ENCODE measurements around the gene ESYT3.
"Not testable (repeated sequence)": the region's sequence is repeated elsewhere in the genome, so short reads cannot be mapped to it uniquely, and the experiment has no call there.

The ESYT3 gene

DNA sequence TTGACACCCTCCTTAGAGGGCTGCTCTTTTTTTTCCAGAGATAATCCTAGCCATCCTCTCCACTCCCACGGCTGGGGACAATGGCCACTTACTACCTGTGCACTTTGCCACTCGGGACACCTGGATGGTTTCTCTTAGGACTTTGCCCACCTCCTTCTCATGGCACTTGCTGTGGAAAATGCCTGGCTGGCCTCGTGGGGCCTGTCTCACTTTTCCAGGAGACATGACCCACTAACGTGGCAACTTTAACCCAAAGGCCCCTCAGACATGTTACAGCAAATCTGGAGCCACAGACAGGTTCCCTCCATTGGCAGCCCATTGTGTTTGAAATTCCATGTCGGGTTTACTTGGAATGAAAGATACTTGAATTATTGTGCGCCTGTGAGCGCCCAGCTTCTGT lies 29.4 kb upstream of the ESYT3 start:
- Mint-ChIP-seq H3K4me1 (no peaks in the 10 kb centered on the region), H3K9me3 (no peaks in the 10 kb centered on the region), H3K36me3 (no peaks in the 10 kb centered on the region), H3K27ac (no peak overlapping the region), H3K4me3 (no peak overlapping the region), H3K27me3 (no peaks in the 10 kb centered on the region)

DNA sequence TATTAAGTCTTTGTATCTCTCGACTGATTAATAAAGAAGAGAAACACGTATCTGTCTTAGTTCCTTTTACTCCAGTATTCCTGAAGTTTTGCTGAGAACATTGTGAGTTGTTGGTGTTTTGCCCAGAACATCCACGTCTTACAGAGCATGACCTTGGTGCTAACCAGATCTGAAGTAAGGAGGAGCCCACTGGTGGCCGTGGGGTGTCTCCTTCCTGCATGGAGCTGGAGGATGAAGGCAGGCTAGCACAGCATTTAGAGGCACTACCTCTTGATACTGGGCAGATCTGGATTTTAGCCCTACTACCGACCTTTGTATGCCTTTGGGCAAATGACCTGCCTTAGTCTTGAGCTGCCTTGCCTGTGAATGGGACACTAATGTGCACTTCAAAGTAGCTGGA lies 28.9 kb upstream of the ESYT3 start:
- Mint-ChIP-seq H3K27me3 (no peaks in the 10 kb centered on the region), H3K4me1 (no peaks in the 10 kb centered on the region), H3K4me3 (no peak overlapping the region), H3K36me3 (no peaks in the 10 kb centered on the region), H3K27ac (no peak overlapping the region), H3K9me3 (no peaks in the 10 kb centered on the region)

DNA sequence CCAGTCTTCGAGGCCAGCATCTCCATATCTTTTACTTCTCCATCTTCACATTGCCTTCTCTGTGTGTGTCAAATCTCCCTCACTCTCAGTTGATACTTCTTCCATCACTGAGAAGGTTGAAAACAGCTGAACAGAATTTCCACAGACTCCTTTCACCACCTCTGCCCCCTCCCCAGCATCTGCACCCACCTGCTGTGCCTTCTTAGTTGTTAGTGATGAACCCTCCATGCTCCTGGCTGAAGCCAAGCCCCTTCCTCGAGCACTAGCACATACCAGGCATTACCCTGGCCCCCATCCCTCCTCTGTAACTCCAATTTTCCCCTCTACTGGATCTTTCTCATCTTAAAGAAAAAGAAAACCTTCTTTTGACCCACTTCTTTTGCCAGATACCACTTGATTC lies 27.8 kb upstream of the ESYT3 start:
- H3K4me3 Mint-ChIP-seq: no peak overlapping the region
- H3K36me3 Mint-ChIP-seq: no peaks in the 10 kb centered on the region
- no peaks in the 10 kb centered on the region for H3K27me3 Mint-ChIP-seq
- H3K4me1 Mint-ChIP-seq: no peaks in the 10 kb centered on the region
- no peaks in the 10 kb centered on the region for H3K9me3 Mint-ChIP-seq
- no peak overlapping the region for H3K27ac Mint-ChIP-seq

DNA sequence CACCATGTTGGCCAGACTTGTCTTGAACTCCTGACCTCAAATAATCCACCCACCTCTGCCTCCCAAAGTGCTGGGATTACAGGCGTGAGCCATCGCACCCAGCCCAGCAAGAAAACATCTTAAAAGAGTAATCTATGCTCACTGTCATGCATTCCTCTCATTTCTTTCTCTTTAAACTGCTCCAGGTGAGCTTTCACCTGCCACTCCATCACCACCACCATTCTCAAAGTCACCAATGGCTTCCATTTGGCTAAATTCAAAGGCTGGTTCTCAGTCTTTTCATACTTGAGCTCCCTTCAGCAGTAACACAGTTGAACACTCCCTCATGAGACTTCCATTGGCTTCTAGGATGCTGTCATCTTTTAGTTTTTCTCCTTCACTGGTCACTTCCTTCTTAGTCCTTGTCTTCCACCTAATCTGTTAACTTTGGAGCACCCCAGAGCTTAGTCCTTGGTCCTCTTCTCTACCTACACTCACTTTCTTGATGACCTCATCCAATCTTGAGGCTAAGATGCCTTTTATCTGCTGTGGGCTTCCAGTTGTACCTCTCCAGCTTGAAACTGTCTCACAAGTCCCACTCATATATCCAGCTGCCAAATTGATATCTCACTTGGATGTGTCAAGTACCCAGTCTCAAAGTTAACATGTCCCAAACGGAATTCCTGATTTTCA lies 27.0 kb upstream of the ESYT3 start:
- no peak overlapping the region for H3K4me3 Mint-ChIP-seq
- H3K27ac Mint-ChIP-seq: no peak overlapping the region
- no peaks in the 10 kb centered on the region for H3K27me3 Mint-ChIP-seq
- no peaks in the 10 kb centered on the region for H3K36me3 Mint-ChIP-seq
- no peaks in the 10 kb centered on the region for H3K4me1 Mint-ChIP-seq
- no peaks in the 10 kb centered on the region for H3K9me3 Mint-ChIP-seq

DNA sequence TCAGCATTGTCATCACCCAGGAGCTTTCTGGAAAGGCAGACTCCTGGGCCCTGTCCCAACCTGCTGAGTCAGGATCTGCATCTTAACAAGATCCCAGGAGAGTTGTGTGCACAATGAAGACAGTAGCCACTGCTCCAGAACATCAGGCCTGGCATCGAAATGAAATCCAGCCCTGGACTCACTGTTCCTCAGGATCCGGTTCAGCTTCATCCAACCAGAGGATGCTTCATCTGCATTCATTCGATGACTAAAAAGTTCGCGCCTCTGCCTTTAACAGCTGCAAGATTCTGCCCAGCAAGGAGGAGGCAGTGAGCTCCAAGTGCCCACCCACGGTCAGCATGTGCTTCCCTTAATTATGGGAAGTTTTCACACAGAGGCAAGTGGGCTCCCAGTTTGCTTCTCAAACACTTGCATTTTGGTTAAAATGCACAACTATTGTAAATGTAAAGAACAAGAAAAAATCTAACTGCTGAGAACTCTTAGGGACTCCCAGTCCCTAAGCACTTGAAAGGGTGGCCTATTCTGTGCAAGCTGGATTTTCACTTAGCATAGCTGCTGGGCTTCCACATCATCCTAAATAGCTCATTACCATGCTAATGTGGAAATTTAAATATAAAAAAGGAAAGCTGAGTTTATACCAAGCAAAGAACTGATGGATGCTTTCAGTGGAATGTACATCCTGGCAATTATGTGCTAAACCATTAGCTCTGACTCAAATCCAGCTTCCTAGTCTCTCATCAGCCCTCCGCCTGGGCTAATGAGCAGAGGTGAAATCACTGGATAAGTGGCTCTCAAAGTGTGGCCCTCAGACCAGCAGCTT lies 25.5 kb upstream of the ESYT3 start:
- no peak overlapping the region for H3K27ac Mint-ChIP-seq
- no peaks in the 10 kb centered on the region for H3K9me3 Mint-ChIP-seq
- no peaks in the 10 kb centered on the region for H3K4me1 Mint-ChIP-seq
- H3K4me3 Mint-ChIP-seq: no peak overlapping the region
- no peaks in the 10 kb centered on the region for H3K27me3 Mint-ChIP-seq
- no peaks in the 10 kb centered on the region for H3K36me3 Mint-ChIP-seq

DNA sequence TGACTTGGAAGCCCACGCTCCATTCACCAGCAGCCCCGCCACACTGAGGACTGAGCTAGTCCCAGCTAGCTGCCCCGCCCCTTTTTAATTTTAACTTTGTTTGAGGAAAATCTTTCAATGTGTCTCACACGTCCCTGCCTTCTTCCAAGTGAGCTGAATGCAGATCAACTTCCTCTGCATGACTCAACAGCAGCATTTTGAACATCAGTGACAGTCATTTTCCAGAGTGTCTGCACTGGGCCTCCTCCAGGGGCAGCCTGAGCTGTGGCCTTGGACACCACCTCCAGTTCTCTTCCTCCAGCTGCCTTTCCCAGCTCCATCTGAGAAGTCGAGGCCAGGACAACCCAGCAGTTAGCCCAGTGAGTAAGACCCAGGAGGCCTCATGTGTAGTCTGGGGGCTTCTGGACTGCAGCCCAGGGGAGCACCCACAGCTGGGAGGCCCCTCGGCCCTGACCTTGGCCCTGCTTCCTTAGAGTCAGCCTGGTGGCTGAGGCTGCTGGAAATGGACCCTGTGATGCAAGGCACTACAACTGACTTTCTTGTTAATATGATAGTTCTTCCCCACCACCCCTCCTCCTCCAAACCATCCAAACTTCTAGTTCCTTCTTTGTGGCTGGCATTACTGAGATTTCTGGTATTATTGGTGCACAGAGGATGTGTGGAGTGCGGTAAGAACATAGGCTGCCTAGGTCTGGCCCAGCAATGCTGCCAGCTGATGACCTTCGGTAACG lies 21.4 kb upstream of the ESYT3 start:
- no peaks in the 10 kb centered on the region for H3K9me3 Mint-ChIP-seq
- no peak overlapping the region for H3K27ac Mint-ChIP-seq
- H3K36me3 Mint-ChIP-seq: no peaks in the 10 kb centered on the region
- H3K4me3 Mint-ChIP-seq: no peak overlapping the region
- peaks cover 4% of the 10 kb centered on the region for H3K27me3 Mint-ChIP-seq
- H3K4me1 Mint-ChIP-seq: no peaks in the 10 kb centered on the region

DNA sequence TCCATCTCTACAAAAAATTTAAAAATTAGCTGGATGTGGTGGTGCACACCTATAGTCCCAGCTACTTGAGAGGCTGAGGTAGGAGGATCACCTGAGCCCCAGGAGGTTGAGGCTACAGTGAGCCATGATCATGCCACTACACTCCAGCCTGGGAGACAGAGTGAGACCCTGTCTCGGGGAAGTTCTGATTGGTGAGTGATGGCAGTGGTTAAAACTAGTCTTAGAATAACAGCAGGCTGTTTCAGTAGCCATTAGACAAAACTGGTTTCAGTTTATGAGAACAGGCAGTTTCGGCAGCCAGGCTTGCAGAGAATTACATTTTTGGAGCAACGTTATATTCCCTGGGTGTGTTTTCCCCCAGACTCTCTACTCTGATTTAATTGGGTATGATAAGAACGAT lies 18.2 kb upstream of the ESYT3 start:
- H3K9me3 Mint-ChIP-seq, H3K4me1 Mint-ChIP-seq, H3K27me3 Mint-ChIP-seq, H3K4me3 Mint-ChIP-seq, H3K27ac Mint-ChIP-seq, H3K36me3 Mint-ChIP-seq: not testable (repeated sequence)

DNA sequence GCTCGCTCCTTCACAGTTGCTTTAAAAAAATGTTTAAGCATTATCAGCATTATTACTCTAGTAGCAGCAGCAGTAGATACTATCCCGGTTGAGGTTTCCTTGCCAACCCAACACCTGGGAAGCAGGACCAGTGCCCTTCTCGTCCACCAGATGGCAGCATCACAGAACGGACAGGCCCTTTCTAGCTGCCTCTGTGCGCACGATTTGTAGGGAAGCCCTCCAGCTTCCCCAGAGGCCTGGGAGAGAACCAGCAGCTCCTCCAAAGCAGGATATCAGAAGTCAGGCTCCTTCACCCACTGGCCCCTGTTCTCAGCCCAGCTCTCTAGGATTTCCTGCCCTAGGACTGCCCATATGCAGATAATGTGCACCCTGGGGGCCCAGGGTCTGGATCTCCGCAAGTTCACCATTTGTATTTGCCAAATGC lies 16.8 kb upstream of the ESYT3 start:
- H3K4me1 Mint-ChIP-seq: no peaks in the 10 kb centered on the region
- H3K27ac Mint-ChIP-seq: no peak overlapping the region
- no peaks in the 10 kb centered on the region for H3K36me3 Mint-ChIP-seq
- no peaks in the 10 kb centered on the region for H3K9me3 Mint-ChIP-seq
- H3K27me3 Mint-ChIP-seq: peaks cover 4% of the 10 kb centered on the region
- H3K4me3 Mint-ChIP-seq: no peak overlapping the region

DNA sequence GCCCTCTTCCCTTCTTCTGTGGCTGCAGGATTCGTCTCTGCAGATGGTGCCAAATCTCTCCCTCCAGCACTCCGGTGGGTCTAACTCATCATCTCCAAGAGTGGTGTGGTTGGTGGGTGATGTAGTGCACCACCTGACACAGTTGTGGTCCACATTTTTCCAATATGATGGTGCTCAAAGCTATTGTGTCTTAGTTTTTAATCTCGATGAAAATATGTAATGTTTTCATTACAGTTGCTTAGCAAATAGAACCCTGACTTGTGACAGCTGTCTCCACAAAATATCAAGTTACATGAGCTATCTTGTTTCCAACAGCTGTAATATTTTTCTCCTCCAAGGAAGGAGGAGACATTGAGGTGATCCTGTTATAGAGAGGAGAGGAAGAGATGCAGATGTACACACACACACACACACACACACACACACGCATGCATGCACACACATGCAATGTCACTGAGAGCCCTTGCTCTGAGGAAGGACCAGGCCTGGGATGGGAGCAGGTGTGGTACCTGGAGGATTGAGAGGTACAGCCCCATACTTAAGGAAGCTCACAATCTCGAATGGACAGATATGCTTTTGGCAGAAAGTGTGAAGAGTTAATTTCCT lies 15.7 kb upstream of the ESYT3 start:
- H3K27ac Mint-ChIP-seq: no peak overlapping the region
- no peaks in the 10 kb centered on the region for H3K4me1 Mint-ChIP-seq
- H3K4me3 Mint-ChIP-seq: no peak overlapping the region
- no peaks in the 10 kb centered on the region for H3K9me3 Mint-ChIP-seq
- H3K27me3 Mint-ChIP-seq: peaks cover 4% of the 10 kb centered on the region
- no peaks in the 10 kb centered on the region for H3K36me3 Mint-ChIP-seq

DNA sequence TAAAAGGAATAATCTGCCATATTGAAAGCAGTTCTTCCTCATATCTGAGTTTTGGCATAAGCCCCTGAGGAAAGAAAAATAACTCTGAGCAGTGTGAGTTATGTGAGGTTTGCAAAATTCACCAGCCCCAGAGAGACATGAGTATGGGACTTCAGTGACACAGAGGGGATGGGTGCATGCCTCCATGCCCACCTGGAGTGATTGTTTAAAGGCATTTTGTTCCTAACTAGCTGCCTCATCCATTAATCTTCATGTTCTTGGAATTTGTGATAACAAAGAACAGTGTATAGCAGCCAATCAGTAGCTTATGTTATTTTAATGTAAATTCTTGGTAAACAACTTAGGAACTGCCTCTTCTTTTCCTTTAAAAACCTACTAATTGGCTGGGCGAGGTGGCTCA lies 11.1 kb upstream of the ESYT3 start:
- Mint-ChIP-seq H3K4me3 (no peak overlapping the region), H3K27me3 (no peaks in the 10 kb centered on the region), H3K4me1 (no peaks in the 10 kb centered on the region), H3K9me3 (no peaks in the 10 kb centered on the region), H3K36me3 (no peaks in the 10 kb centered on the region), H3K27ac (no peak overlapping the region)

DNA sequence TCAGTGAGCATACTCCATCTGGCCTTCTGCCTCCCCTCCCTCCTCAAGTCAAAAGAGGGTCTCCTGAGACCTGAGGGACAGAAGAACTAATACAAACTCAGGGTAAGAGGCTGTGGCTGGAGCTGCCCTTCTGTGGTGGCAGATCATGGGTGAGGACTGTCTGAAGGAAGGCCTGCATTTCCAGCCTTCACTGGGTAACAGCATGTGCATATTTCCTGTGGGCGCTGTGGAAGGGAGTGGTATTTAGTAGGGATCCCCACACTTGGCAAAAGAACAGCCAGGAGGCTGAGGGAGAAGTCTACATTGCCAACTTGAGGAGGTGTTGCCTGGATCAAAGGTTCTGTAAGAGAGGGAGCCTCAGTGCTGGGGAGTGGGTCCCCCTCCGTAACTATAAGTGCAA lies 10.1 kb upstream of the ESYT3 start:
- Mint-ChIP-seq H3K27me3 (no peaks in the 10 kb centered on the region), H3K4me3 (no peak overlapping the region), H3K36me3 (no peaks in the 10 kb centered on the region), H3K4me1 (no peaks in the 10 kb centered on the region), H3K9me3 (no peaks in the 10 kb centered on the region), H3K27ac (no peak overlapping the region)

DNA sequence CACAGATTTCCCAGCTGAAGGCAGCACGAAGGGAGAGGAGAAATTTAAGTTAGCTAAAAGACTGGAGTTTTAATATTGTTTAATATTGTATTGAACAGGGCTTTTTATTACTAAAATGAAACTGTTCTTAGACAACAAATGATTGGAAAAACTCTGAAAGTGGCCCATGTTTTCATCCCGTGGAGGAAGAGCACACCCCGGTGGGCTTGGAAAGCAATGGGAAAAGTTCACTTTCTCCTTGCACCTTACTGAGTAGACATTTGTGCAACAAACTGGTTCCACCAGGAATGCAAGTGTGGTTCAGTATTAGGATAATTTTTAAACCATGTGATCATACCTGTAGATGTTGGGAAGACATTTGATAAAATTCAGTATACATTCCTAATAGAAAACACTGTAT lies 8.2 kb upstream of the ESYT3 start:
- Mint-ChIP-seq H3K36me3 (no peaks in the 10 kb centered on the region), H3K4me1 (no peaks in the 10 kb centered on the region), H3K9me3 (no peaks in the 10 kb centered on the region), H3K27me3 (no peaks in the 10 kb centered on the region), H3K27ac (no peak overlapping the region), H3K4me3 (no peak overlapping the region)

DNA sequence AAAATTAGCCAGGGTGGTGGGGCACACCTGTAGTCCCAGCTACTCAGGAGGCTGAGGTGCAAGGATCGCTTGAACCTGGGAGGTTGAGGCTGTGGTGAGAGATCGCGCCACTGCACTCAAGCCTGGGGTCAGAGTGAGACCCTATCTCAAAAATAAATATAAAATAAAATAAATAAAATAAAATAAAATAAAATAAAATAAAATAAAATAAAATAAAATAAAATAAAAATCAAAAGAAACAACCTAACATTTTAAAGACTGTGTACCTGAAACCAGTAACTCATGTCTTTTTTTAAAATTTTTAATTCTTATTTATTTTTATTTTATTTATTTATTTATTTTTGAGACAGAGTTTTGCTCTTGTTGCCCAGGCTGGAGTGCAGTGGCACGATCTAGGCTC lies 7.7 kb upstream of the ESYT3 start:
- H3K9me3 Mint-ChIP-seq, H3K4me1 Mint-ChIP-seq, H3K36me3 Mint-ChIP-seq, H3K27ac Mint-ChIP-seq, H3K27me3 Mint-ChIP-seq, H3K4me3 Mint-ChIP-seq: not testable (repeated sequence)

DNA sequence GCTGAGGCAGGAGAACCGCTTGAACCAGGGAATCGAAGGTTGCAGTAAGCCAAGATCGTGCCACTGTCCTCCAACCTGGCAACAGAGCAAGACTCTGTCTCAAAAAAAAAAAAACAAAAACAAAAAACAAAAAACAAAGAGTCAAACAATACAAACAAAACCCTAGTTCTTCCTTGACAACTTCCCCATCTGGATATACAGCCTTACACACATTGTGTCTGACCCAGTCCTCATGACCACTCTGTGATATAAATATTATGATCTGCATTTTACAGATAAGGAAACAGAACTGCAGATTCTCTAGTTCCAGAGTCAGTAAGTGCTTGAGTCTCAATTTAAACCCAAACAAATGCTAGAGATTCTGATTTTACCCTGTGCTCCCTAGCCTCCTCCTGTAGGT lies 4.8 kb upstream of the ESYT3 start:
- Mint-ChIP-seq H3K9me3 (no peaks in the 10 kb centered on the region), H3K4me3 (no peak overlapping the region), H3K27ac (no peak overlapping the region), H3K27me3 (peaks cover 15% of the 10 kb centered on the region), H3K4me1 (peaks cover 4% of the 10 kb centered on the region), H3K36me3 (no peaks in the 10 kb centered on the region)

DNA sequence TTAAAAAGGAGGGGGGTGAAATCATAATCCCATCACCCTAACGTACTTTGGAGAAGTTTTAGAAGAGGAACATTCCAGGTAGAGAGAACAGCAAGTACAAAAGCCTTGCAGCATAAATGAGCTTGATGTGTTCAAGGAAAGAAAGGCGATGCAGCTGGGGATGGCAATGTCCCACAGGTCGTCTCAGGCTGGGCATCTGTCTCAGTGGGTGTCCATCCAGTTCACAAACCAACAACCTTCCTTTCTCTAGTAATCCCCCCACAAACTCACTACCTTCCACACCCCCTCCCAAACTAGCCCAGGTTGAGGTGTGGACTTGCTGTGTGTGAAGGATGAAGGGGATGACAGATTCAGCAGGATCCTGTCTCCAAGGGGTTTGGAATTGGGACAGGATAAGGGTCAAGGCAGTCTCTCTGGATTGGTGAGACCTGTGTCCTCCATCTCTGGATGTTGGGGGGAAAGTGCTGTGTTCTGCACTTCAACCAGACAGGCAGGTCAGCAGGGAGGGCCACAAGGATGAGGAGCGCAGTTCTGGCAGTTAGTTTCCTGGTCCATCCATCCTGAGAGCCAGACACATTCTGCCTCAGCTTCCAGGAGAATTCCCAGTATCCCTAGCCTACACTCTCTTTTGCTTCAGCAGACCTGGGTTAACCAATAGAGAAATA lies 1.7 kb upstream of the ESYT3 start:
- no peak overlapping the region for H3K4me3 Mint-ChIP-seq
- H3K27me3 Mint-ChIP-seq: peaks cover 33% of the 10 kb centered on the region
- no peaks in the 10 kb centered on the region for H3K36me3 Mint-ChIP-seq

More for the DNA sequence above, 1.7 kb upstream of the ESYT3 start:
- Mint-ChIP-seq H3K4me1 (peaks cover 8% of the 10 kb centered on the region), H3K27ac (no peak overlapping the region), H3K9me3 (no peaks in the 10 kb centered on the region)

Data from activated naive CD4-positive, alpha-beta T cell treated with anti-CD3 and anti-CD28 coated beads, Interleukin-2, amount 50 U/mL, for 24 hours (primary cell).